IMR-90 (cell line): ENCODE results near the gene CACNA1F. TPM values are rescaled to one million over a fixed set of nuclear protein-coding genes. Genes with fewer than 3 reads are reported as not detected.
A peak's percentile ranks its signal among the peaks of the same experiment; 100 is the strongest.

Experiments
- ATAC-seq: fragments of 200-7000 bp; cut with Tn5 transposase; 2 replicates; pipeline ENCODE4 v1.9.1; 2020; ENCODE audit warnings: low read depth, mild to moderate bottlenecking, moderate library complexity
- BruUV-seq: library from RNA; stranded (reverse); fragments of 400-500 nt; replicated peaks from 2 replicates; lab custom pipeline; 2021; lab: Mats Ljungman, UMichigan
- CTCF ChIA-PET: fragments of 300-600 bp; formaldehyde crosslinking; extraction: SDS; loops from one replicate; lab custom pipeline; 2021; ENCODE audit warnings: antibody characterized with exemption; lab: Yijun Ruan, JAX
- POLR2A ChIA-PET: fragments of 300-600 bp; sonication (Branson Sonifier 250); formaldehyde crosslinking; loops from one replicate; lab custom pipeline; 2022; ENCODE audit warnings: antibody characterized with exemption; ENCODE audit not compliant: unreplicated experiment; lab: Charles Lee
- DNase-seq: peaks from one replicate; pipeline ENCODE4 v3.0.0; 2013
- H2AFZ ChIP-seq: replicated peaks from 2 replicates; pipeline ENCODE3; 2013; ENCODE audit warnings: low read length, mild to moderate bottlenecking; ENCODE audit not compliant: poor library complexity
- H2AK5ac ChIP-seq: 2 replicates; pipeline ENCODE4 v1.6.1; 2013; ENCODE audit warnings: low read depth, low read length, inconsistent platforms
- H2AK9ac ChIP-seq: replicated peaks from 2 replicates; pipeline ENCODE3; 2013; ENCODE audit warnings: mild to moderate bottlenecking, low read depth, low read length, moderate library complexity; ENCODE audit not compliant: poor library complexity
- H2BK120ac ChIP-seq: 2 replicates; pipeline ENCODE4 v1.6.1; 2013; ENCODE audit warnings: low read depth, low read length, inconsistent platforms
- H2BK15ac ChIP-seq: 3 replicates; pipeline ENCODE4 v1.6.1; 2013; ENCODE audit warnings: low read depth, low read length, inconsistent platforms
- H2BK20ac ChIP-seq: 2 replicates; pipeline ENCODE4 v1.6.1; 2013; ENCODE audit warnings: low read depth, mild to moderate bottlenecking, inconsistent platforms, low read length, moderate library complexity
- H2BK5ac ChIP-seq: 2 replicates; pipeline ENCODE4 v1.6.1; 2013; ENCODE audit warnings: mild to moderate bottlenecking, low read depth, low read length, inconsistent platforms; ENCODE audit not compliant: poor library complexity, severe bottlenecking
- H3K14ac ChIP-seq: replicated peaks from 2 replicates; pipeline ENCODE4 v1.6.1; 2013; ENCODE audit warnings: low read depth, low read length, inconsistent platforms
- H3K18ac ChIP-seq: 2 replicates; pipeline ENCODE4 v1.6.1; 2013; ENCODE audit warnings: low read depth, low read length, control low read depth
- H3K23ac ChIP-seq: 2 replicates; pipeline ENCODE4 v1.6.1; 2013; ENCODE audit warnings: low read depth, low read length, inconsistent platforms
- H3K27ac ChIP-seq: 2 replicates; pipeline ENCODE4 v1.5.1; 2013; ENCODE audit warnings: mild to moderate bottlenecking, control low read depth, low read length; ENCODE audit not compliant: insufficient read depth
- H3K27me3 ChIP-seq: 2 replicates; pipeline ENCODE4 v1.6.1; 2013; ENCODE audit warnings: low read length; ENCODE audit not compliant: control insufficient read depth, insufficient read depth
- H3K36me3 ChIP-seq: 2 replicates; pipeline ENCODE4 v1.6.1; 2013; ENCODE audit warnings: low read length, mixed read lengths; ENCODE audit not compliant: control insufficient read depth, insufficient read depth
- H3K4ac ChIP-seq: 2 replicates; pipeline ENCODE4 v1.6.1; 2013; ENCODE audit warnings: low read depth, low read length, inconsistent platforms
- H3K4me1 ChIP-seq: 2 replicates; pipeline ENCODE4 v1.6.1; 2013; ENCODE audit warnings: low read length, mixed read lengths; ENCODE audit not compliant: control insufficient read depth, insufficient read depth
- H3K4me2 ChIP-seq: 2 replicates; pipeline ENCODE4 v1.6.1; 2013; ENCODE audit warnings: low read depth, mild to moderate bottlenecking, control low read depth, low read length, moderate library complexity
- H3K4me3 ChIP-seq: 2 replicates; pipeline ENCODE4 v1.5.1; 2013; ENCODE audit warnings: low read depth, mild to moderate bottlenecking, control low read depth, low read length, moderate library complexity; ENCODE audit not compliant: insufficient read depth
- H3K56ac ChIP-seq: 2 replicates; pipeline ENCODE4 v1.6.1; 2013; ENCODE audit warnings: low read length, inconsistent platforms; ENCODE audit not compliant: insufficient read depth; ENCODE audit errors: extremely low read depth
- H3K79me1 ChIP-seq, 2 experiments: 2 replicates each; pipeline ENCODE4 v1.6.1; 2013; ENCODE audit warnings: low read length in 2 of 2, inconsistent platforms in 1 of 2, low read depth in 1 of 2
- H3K9ac ChIP-seq: 2 replicates; pipeline ENCODE4 v1.6.1; 2013; ENCODE audit warnings: low read depth, low read length, control low read depth
- H3K9me1 ChIP-seq: 2 replicates; pipeline ENCODE4 v1.6.1; 2013; ENCODE audit warnings: low read length, inconsistent platforms; ENCODE audit not compliant: insufficient read depth
- H3K9me3 ChIP-seq: 2 replicates; pipeline ENCODE4 v1.6.1; 2013; ENCODE audit warnings: low read length; ENCODE audit not compliant: control insufficient read depth, insufficient read depth
- H4K20me1 ChIP-seq: 2 replicates; pipeline ENCODE4 v1.6.1; 2013; ENCODE audit warnings: low read length, inconsistent platforms; ENCODE audit not compliant: insufficient read depth
- H4K5ac ChIP-seq: 2 replicates; pipeline ENCODE4 v1.6.1; 2013; ENCODE audit warnings: mild to moderate bottlenecking, low read depth, low read length, control low read depth
- H4K8ac ChIP-seq, 2 experiments: 2 replicates each; pipeline ENCODE4 v1.6.1; 2013; ENCODE audit warnings: low read depth in 2 of 2, low read length in 2 of 2, control low read depth in 1 of 2, inconsistent platforms in 1 of 2
- H4K91ac ChIP-seq: 2 replicates; pipeline ENCODE4 v1.6.1; 2013; ENCODE audit warnings: low read depth, low read length, inconsistent platforms; ENCODE audit not compliant: insufficient read depth
- NFE2L2 ChIP-seq: fragments of 150-350 bp; IDR thresholded peaks from 2 replicates; pipeline ENCODE4 v1.6.1; 2016; ENCODE audit warnings: low read depth, mild to moderate bottlenecking, low read length
- SMC3 ChIP-seq: fragments of 150-350 bp; IDR thresholded peaks from 2 replicates; pipeline ENCODE4 v1.6.1; 2016; ENCODE audit warnings: low read depth, mild to moderate bottlenecking, antibody characterized with exemption, low read length, moderate library complexity
- WGBS, 2 experiments: methylation state at CpG; one replicate each; pipeline versions ENCODE4 v1.1.5 to v1.1.7; 2013; ENCODE audit warnings: missing lambda C conversion rate in 2 of 2; ENCODE audit not compliant: insufficient read length in 1 of 2; ENCODE audit errors: extremely low coverage in 2 of 2; 5-methylcytosine and 5-hydroxymethylcytosine counted together
- dilution Hi-C: fragments of 300-500 bp; cut with HindIII; formaldehyde crosslinking; loops from one replicate; pipeline ENCODE4 v1.14.3; 2018; ENCODE audit warnings: low sequenced_read_pairs; ENCODE audit not compliant: unreplicated experiment
- in situ Hi-C: fragments of 300-500 bp; cut with MboI; formaldehyde crosslinking; loops from 3 replicates; pipeline ENCODE4 v1.14.3; 2019; ENCODE audit warnings: low sequenced_read_pairs, inconsistent platforms, mixed read lengths
- intact Hi-C: fragments of 100-400 bp; cut with micrococcal nuclease; formaldehyde crosslinking; loops from 2 replicates; pipeline ENCODE4 v1.10.0; 2022
- polyA plus RNA-seq, 3 experiments: library from polyadenylated mRNA; depleted of rRNA; stranded (reverse); fragments of >200 nt; gene quantifications; 2 replicates each; pipeline ENCODE4 v1.2.3, GENCODE V29; 2012; ENCODE audit warnings: low replicate concordance in 1 of 3
- total RNA-seq: library from RNA; depleted of rRNA; stranded (reverse); fragments of >200 nt; gene quantifications from 2 replicates; pipeline ENCODE4 v1.2.3, GENCODE V29; 2012

Gene CACNA1F
- total and polyA plus RNA-seq, 2 of the 4 experiments (the other 2 are of a cell fraction) = not detected

DNA sequence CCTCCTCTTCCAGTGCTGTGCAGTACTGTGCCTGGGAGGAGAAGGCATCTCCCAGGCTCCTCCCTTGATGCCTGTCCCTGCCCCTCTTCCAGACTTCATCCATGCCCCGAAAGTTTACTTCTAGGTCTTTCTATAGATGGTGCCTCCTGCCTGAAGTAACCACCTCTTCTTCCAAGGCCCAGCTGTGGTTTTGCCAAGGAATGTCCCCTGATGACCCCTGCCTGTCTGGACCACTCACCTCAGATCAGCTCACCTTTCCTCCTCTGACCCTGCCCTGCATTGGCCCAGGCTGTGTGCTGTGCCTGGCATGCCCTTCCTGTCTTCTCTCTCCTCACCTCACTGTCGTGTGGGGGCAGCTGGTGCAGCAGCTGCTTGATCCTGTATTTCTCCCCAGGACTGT, 53.8 kb downstream of the CACNA1F start:
- Histone ChIP-seq H3K9me3 (no peaks in the 10 kb centered on the region; the same call in 1 of the 2 replicates), H4K8ac (no peak overlapping the region), H4K20me1 (no peaks in the 10 kb centered on the region), H3K4me2 (no peak overlapping the region), H3K27me3 (no peaks in the 10 kb centered on the region), H3K4me3 (no peak overlapping the region), H3K4me1 (no peaks in the 10 kb centered on the region), H3K9me1 (no peaks in the 10 kb centered on the region), H2AK9ac (peak overlapping the region; percentile 72), H2BK120ac (no peak overlapping the region), H3K56ac (no peak overlapping the region), H3K27ac (no peak overlapping the region), H2BK20ac (no peak overlapping the region), H3K4ac (no peak overlapping the region), H3K79me1 (peaks cover under 1 to 12% of the 10 kb centered on the region in 2 experiments; a peak in 2 of 4 replicates), H2BK5ac (no peak overlapping the region), H4K5ac (no peak overlapping the region), H3K23ac (no peak overlapping the region), H3K14ac (no peak overlapping the region), H3K9ac (no peak overlapping the region), H2AK5ac (no peak overlapping the region), H2AFZ (no peak overlapping the region), H2BK15ac (no peak overlapping the region), H4K91ac (no peak overlapping the region), H3K18ac (no peak overlapping the region), H3K36me3 (peaks cover 25% of the 10 kb centered on the region)
- DNase-seq (no peak), ATAC-seq (no peak)
- BruUV-seq = no TSS peak
- in situ Hi-C loops (no loop called here), intact Hi-C loops (no loop called here), dilution Hi-C loops (no loop called here)
- CTCF ChIA-PET = no interaction called here
- WGBS, 2 experiments = 80% methylated on average over 1 of the region's 2 CpGs; no CpG with 5 or more reads in 1 of the 2 experiments
- POLR2A ChIA-PET = no interaction called here
- TF ChIP-seq SMC3 = no peak
- TF ChIP-seq NFE2L2 = no peak
